Amygdala (tissue), 56 donors: ENCODE measurements around the gene TNIK.
"Not testable (repeated sequence)": the region's sequence is repeated elsewhere in the genome, so short reads cannot be mapped to it uniquely, and the experiment has no call there.

Source experiments
- DNase-seq, 56 donors: peaks; one replicate each; lab custom pipeline; 2025; lab: John Stamatoyannopoulos, UW

TNIK gene

GRCh38 chr3:171447579-171447891, 12.7 kb downstream of the TNIK start:
- DNase-seq = not testable (repeated sequence)

- DNase-seq = no peak
These were observed 13.2 kb downstream of the TNIK start for GRCh38 chr3:171446801-171447578.

GRCh38 chr3:171446301-171446700, 13.9 kb downstream of the TNIK start:
- DNase-seq = no peak

- DNase-seq = no peak
These were observed 14.5 kb downstream of the TNIK start for GRCh38 chr3:171445620-171446204.

GRCh38 chr3:171444001-171444690, 16.1 kb downstream of the TNIK start:
- no peak for DNase-seq

GRCh38 chr3:171443211-171443957, 16.8 kb downstream of the TNIK start:
- no peak for DNase-seq

GRCh38 chr3:171442184-171442583, 18.0 kb downstream of the TNIK start:
- no peak for DNase-seq

- DNase-seq = no peak
These were observed 18.8 kb downstream of the TNIK start for GRCh38 chr3:171441381-171441780.

- no peak for DNase-seq
These were observed 20.2 kb downstream of the TNIK start for GRCh38 chr3:171439996-171440395.

- no peak for DNase-seq
These were observed 23.0 kb downstream of the TNIK start for GRCh38 chr3:171437115-171437756.

- DNase-seq = no peak
These were observed 23.8 kb downstream of the TNIK start for GRCh38 chr3:171436380-171436779.

GRCh38 chr3:171435757-171436156, 24.4 kb downstream of the TNIK start:
- DNase-seq = no peak

GRCh38 chr3:171435143-171435542, 25.1 kb downstream of the TNIK start:
- no peak for DNase-seq

GRCh38 chr3:171432548-171432947, 27.7 kb downstream of the TNIK start:
- no peak for DNase-seq

GRCh38 chr3:171431550-171431949, 28.7 kb downstream of the TNIK start:
- no peak for DNase-seq

- DNase-seq = no peak
These were observed 29.7 kb downstream of the TNIK start for GRCh38 chr3:171430530-171430929.

GRCh38 chr3:171429635-171430034, 30.6 kb downstream of the TNIK start:
- DNase-seq = no peak

GRCh38 chr3:171428892-171429291, 31.3 kb downstream of the TNIK start:
- DNase-seq = no peak

- no peak for DNase-seq
These were observed 31.9 kb downstream of the TNIK start for GRCh38 chr3:171428321-171428787.

GRCh38 chr3:171427771-171428320, 32.4 kb downstream of the TNIK start:
- no peak for DNase-seq
